ENCODE results near the gene RPS6KL1. TPM values are rescaled to one million over a fixed set of nuclear protein-coding genes. Genes with fewer than 3 reads are reported as not detected.

RPS6KL1 gene
- total RNA-seq, 1 donor: 0.36 TPM

GRCh38 chr14:74867673-74868072, 55.4 kb downstream of the RPS6KL1 start:
- H3K4me2 ChIP-seq (ENCODE audit: insufficient read depth, low read length): no peak overlapping the region
- no peak overlapping the region for H2AFZ ChIP-seq (ENCODE audit: low read length)
- H3K79me2 ChIP-seq (ENCODE audit: insufficient read depth, low read length): no peaks in the 10 kb centered on the region
- TF ChIP-seq, protein P1, sequence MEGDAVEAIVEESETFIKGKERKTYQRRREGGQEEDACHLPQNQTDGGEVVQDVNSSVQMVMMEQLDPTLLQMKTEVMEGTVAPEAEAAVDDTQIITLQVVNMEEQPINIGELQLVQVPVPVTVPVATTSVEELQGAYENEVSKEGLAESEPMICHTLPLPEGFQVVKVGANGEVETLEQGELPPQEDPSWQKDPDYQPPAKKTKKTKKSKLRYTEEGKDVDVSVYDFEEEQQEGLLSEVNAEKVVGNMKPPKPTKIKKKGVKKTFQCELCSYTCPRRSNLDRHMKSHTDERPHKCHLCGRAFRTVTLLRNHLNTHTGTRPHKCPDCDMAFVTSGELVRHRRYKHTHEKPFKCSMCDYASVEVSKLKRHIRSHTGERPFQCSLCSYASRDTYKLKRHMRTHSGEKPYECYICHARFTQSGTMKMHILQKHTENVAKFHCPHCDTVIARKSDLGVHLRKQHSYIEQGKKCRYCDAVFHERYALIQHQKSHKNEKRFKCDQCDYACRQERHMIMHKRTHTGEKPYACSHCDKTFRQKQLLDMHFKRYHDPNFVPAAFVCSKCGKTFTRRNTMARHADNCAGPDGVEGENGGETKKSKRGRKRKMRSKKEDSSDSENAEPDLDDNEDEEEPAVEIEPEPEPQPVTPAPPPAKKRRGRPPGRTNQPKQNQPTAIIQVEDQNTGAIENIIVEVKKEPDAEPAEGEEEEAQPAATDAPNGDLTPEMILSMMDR (IDR thresholded peaks at IDR 0.05; ENCODE audit: extremely low read depth, low read depth, low read length): no peak
- no peaks in the 10 kb centered on the region for H4K20me1 ChIP-seq (ENCODE audit: insufficient read depth, low read length)
- H3K4me3 ChIP-seq (ENCODE audit: insufficient read depth, low read length): no peak overlapping the region
- peak; percentile 62 for DNase-seq (ENCODE audit: insufficient read length, low spot score, missing footprints)
- H3K9me3 ChIP-seq (ENCODE audit: low read depth, low read length): no peaks in the 10 kb centered on the region
- no peaks in the 10 kb centered on the region for H3K36me3 ChIP-seq (ENCODE audit: insufficient read depth, low read length)
- no peak overlapping the region for H3K27ac ChIP-seq (ENCODE audit: low read depth, low read length)
- H3K4me1 ChIP-seq (ENCODE audit: insufficient read depth, low read length): no peaks in the 10 kb centered on the region
- H3K27me3 ChIP-seq (ENCODE audit: insufficient read depth, low read length): no peaks in the 10 kb centered on the region

DNA sequence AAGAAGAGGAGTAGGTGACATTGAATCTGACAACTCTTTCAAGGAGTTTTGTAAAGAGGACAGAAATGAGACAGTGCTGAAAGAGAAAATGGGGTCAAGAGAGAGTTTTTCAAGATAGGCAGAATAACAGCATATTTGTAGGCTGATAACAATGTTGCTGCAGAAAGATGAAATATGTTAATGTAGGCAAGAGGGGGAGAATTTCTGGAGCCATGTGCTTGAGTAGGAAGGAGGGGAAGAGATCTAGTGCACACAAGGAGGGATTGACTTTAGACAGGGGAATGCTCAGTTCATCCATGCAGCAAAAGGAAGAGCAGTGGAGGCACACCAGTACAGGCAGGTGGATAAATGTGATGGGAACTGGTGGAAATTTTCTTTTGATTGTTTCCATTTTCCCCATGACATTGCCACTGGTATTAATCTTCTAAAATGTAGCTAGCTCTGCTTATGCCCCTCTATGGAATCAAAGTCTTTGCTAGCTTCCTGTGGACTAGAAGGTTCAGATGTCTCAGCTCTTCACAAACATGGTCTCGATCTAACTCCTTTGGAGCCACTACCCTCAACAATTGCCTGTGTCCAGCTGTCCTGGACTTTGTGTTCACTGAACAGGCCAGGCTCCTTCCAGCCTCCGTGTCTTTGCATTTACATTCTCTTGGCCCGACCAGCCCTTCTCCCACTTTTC, 56.2 kb downstream of the RPS6KL1 start:
- no peaks in the 10 kb centered on the region for H3K27me3 ChIP-seq (ENCODE audit: insufficient read depth, low read length)
- no peaks in the 10 kb centered on the region for H3K36me3 ChIP-seq (ENCODE audit: insufficient read depth, low read length)
- no peak overlapping the region for H3K27ac ChIP-seq (ENCODE audit: low read depth, low read length)
- H3K4me3 ChIP-seq (ENCODE audit: insufficient read depth, low read length): no peak overlapping the region
- TF ChIP-seq, protein P1 (IDR thresholded peaks at IDR 0.05; ENCODE audit: extremely low read depth, low read depth, low read length): no peak
- no peaks in the 10 kb centered on the region for H3K4me1 ChIP-seq (ENCODE audit: insufficient read depth, low read length)
- H2AFZ ChIP-seq (ENCODE audit: low read length): no peak overlapping the region
- no peaks in the 10 kb centered on the region for H3K9me3 ChIP-seq (ENCODE audit: low read depth, low read length)
- H3K79me2 ChIP-seq (ENCODE audit: insufficient read depth, low read length): no peaks in the 10 kb centered on the region
- peak; percentile 39 for DNase-seq (ENCODE audit: insufficient read length, low spot score, missing footprints)
- H4K20me1 ChIP-seq (ENCODE audit: insufficient read depth, low read length): no peaks in the 10 kb centered on the region
- H3K4me2 ChIP-seq (ENCODE audit: insufficient read depth, low read length): no peak overlapping the region

- Histone ChIP-seq H4K20me1 (ENCODE audit: insufficient read depth, low read length) (no peaks in the 10 kb centered on the region), H3K79me2 (ENCODE audit: insufficient read depth, low read length) (no peaks in the 10 kb centered on the region), H3K9me3 (ENCODE audit: low read depth, low read length) (no peaks in the 10 kb centered on the region), H3K4me3 (ENCODE audit: insufficient read depth, low read length) (no peak overlapping the region), H3K4me2 (ENCODE audit: insufficient read depth, low read length) (no peak overlapping the region), H3K27me3 (ENCODE audit: insufficient read depth, low read length) (no peaks in the 10 kb centered on the region), H3K4me1 (ENCODE audit: insufficient read depth, low read length) (no peaks in the 10 kb centered on the region), H3K36me3 (ENCODE audit: insufficient read depth, low read length) (no peaks in the 10 kb centered on the region), H3K27ac (ENCODE audit: low read depth, low read length) (no peak overlapping the region), H2AFZ (ENCODE audit: low read length) (no peak overlapping the region)
- DNase-seq (ENCODE audit: insufficient read length, low spot score, missing footprints): peak; percentile 17
- TF ChIP-seq, protein P1 (IDR thresholded peaks at IDR 0.05; ENCODE audit: extremely low read depth, low read depth, low read length): no peak
These were observed 57.9 kb downstream of the RPS6KL1 start for GRCh38 chr14:74865156-74865555.

GRCh38 chr14:74864198-74864597, 58.9 kb downstream of the RPS6KL1 start:
- no peaks in the 10 kb centered on the region for H4K20me1 ChIP-seq (ENCODE audit: insufficient read depth, low read length)
- H3K4me3 ChIP-seq (ENCODE audit: insufficient read depth, low read length): no peak overlapping the region
- H3K9me3 ChIP-seq (ENCODE audit: low read depth, low read length): no peaks in the 10 kb centered on the region
- H3K4me1 ChIP-seq (ENCODE audit: insufficient read depth, low read length): no peaks in the 10 kb centered on the region
- TF ChIP-seq, protein P1 (IDR thresholded peaks at IDR 0.05; ENCODE audit: extremely low read depth, low read depth, low read length): no peak
- H3K27me3 ChIP-seq (ENCODE audit: insufficient read depth, low read length): no peaks in the 10 kb centered on the region
- H3K27ac ChIP-seq (ENCODE audit: low read depth, low read length): no peak overlapping the region
- no peaks in the 10 kb centered on the region for H3K36me3 ChIP-seq (ENCODE audit: insufficient read depth, low read length)
- no peak for DNase-seq (ENCODE audit: insufficient read length, low spot score, missing footprints)
- no peak overlapping the region for H2AFZ ChIP-seq (ENCODE audit: low read length)
- H3K4me2 ChIP-seq (ENCODE audit: insufficient read depth, low read length): no peak overlapping the region
- H3K79me2 ChIP-seq (ENCODE audit: insufficient read depth, low read length): no peaks in the 10 kb centered on the region

Measured in osteoblast (primary cell).